ENCODE results near the gene CACNA1C.

GRCh38 chr12:2271961-2272360 lies 219.2 kb downstream of the CACNA1C start:
- TF ChIP-seq CTCF (IDR thresholded peaks at IDR 0.05) (no peak), POLR2AphosphoS5 (IDR thresholded peaks at IDR 0.05) (no peak)
